Neural progenitor cell (in vitro differentiated cells): Measurements from ENCODE around the gene CINP. TPM values are rescaled to one million over a fixed set of nuclear protein-coding genes. Genes with fewer than 3 reads are reported as not detected.

Source experiments
- DNase-seq: peaks from one replicate; pipeline ENCODE4 v3.0.0-alpha.2; 2016; ENCODE audit warnings: low spot score
- H2AFZ ChIP-seq: fragments of 200-600 bp; sonication (generic); replicated peaks from 2 replicates; pipeline ENCODE4 v1.6.1; 2016; ENCODE audit warnings: antibody characterized with exemption
- H3F3A ChIP-seq: fragments of 200-600 bp; sonication (generic); 2 replicates; pipeline ENCODE4 v1.6.1; 2016; ENCODE audit warnings: antibody characterized with exemption, low read depth
- H3K27ac ChIP-seq: fragments of 200-600 bp; sonication (generic); 2 replicates; pipeline ENCODE4 v1.5.1; 2016; ENCODE audit warnings: mild to moderate bottlenecking
- H3K27me3 ChIP-seq: fragments of 200-600 bp; sonication (generic); 2 replicates; pipeline ENCODE4 v1.6.1; 2016; ENCODE audit warnings: mild to moderate bottlenecking, moderate library complexity
- H3K36me3 ChIP-seq: fragments of 200-600 bp; sonication (generic); 2 replicates; pipeline ENCODE4 v1.5.1; 2016
- H3K4me1 ChIP-seq: fragments of 200-600 bp; sonication (generic); 2 replicates; pipeline ENCODE4 v1.6.1; 2016; ENCODE audit warnings: mixed run types
- H3K4me2 ChIP-seq: fragments of 200-600 bp; sonication (generic); 2 replicates; pipeline ENCODE4 v1.6.1; 2016
- H3K4me3 ChIP-seq: fragments of 200-600 bp; sonication (generic); 2 replicates; pipeline ENCODE4 v1.5.1; 2016
- H3K79me2 ChIP-seq: fragments of 200-600 bp; sonication (generic); 2 replicates; pipeline ENCODE4 v1.6.1; 2016; ENCODE audit warnings: low read depth
- H3K9ac ChIP-seq: fragments of 200-600 bp; sonication (generic); 2 replicates; pipeline ENCODE4 v1.6.1; 2016
- H3K9me3 ChIP-seq: fragments of 200-600 bp; sonication (generic); 2 replicates; pipeline ENCODE4 v1.5.1; 2016; ENCODE audit warnings: low read depth
- H4K20me1 ChIP-seq: fragments of 200-600 bp; sonication (generic); 2 replicates; pipeline ENCODE4 v1.6.1; 2016; ENCODE audit warnings: low read depth
- H3K27ac Mint-ChIP-seq: 3 replicates; pipeline ENCODE4 v1.8.0; 2021; ENCODE audit warnings: mixed read lengths
- H3K27me3 Mint-ChIP-seq: 2 replicates; pipeline ENCODE4 v1.8.0; 2022; ENCODE audit warnings: low read depth, mild to moderate bottlenecking, inconsistent platforms, moderate library complexity, mixed read lengths; ENCODE audit not compliant: insufficient read depth
- H3K36me3 Mint-ChIP-seq: 3 replicates; pipeline ENCODE4 v1.8.0; 2021; ENCODE audit warnings: mixed read lengths
- H3K4me1 Mint-ChIP-seq: 3 replicates; pipeline ENCODE4 v1.8.0; 2021; ENCODE audit warnings: mixed read lengths
- H3K4me3 Mint-ChIP-seq: 3 replicates; pipeline ENCODE4 v1.8.0; 2021; ENCODE audit warnings: mild to moderate bottlenecking, moderate library complexity, mixed read lengths
- H3K9me3 Mint-ChIP-seq: 3 replicates; pipeline ENCODE4 v1.8.0; 2020; ENCODE audit warnings: mixed read lengths
- CTCF ChIP-seq: fragments of 200-600 bp; sonication (generic); IDR thresholded peaks from 2 replicates; pipeline ENCODE4 v1.5.1; 2017; ENCODE audit warnings: antibody characterized with exemption, mild to moderate bottlenecking
- EZH2 ChIP-seq: fragments of 200-600 bp; sonication (generic); IDR thresholded peaks from 2 replicates; pipeline ENCODE4 v1.6.1; 2017; ENCODE audit warnings: antibody characterized with exemption, mild to moderate bottlenecking, moderate library complexity
- EZH2phosphoT487 ChIP-seq: fragments of 200-600 bp; sonication (generic); IDR thresholded peaks from 2 replicates; pipeline ENCODE4 v1.6.1; 2017; ENCODE audit warnings: antibody characterized with exemption
- total RNA-seq: library from RNA; depleted of rRNA; stranded (reverse); fragments of >200 nt; gene quantifications from 2 replicates; pipeline ENCODE4 v1.2.3, GENCODE V29; 2015; ENCODE audit warnings: low replicate concordance

The CINP gene
- total RNA-seq, 1 donor from 2014 or later, result 53.5 TPM

DNA sequence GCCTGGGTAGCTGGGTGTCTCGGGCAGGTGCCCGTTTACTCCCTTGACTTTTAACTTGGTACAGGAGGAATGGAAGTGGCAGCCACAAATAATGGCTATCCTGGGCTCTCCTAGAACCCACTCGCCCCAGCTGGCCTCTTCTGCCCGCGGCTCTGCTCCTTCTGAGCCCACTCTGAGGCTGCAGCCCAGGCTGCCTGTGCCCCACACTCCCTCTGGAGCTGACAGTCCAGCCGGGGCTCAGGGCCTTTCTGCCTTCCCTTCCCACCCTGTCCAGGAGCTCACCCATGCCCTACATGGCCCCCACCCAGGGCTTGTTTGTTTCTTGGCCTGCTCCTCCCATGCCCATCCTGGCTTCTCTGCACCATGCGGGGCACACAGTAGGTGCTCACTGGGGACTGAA, 27.5 kb downstream of the CINP start:
- Histone ChIP-seq H3K9ac (no peak overlapping the region), H2AFZ (no peak overlapping the region), H3K4me2 (no peak overlapping the region), H3K4me1 (no peaks in the 10 kb centered on the region), H3K27ac (no peak overlapping the region), H3K79me2 (no peaks in the 10 kb centered on the region), H3K4me3 (no peak overlapping the region), H4K20me1 (no peaks in the 10 kb centered on the region), H3F3A (no peaks in the 10 kb centered on the region), H3K36me3 (no peaks in the 10 kb centered on the region), H3K27me3 (no peaks in the 10 kb centered on the region), H3K9me3 (no peaks in the 10 kb centered on the region)
- Mint-ChIP-seq H3K4me1 (no peaks in the 10 kb centered on the region), H3K9me3 (no peaks in the 10 kb centered on the region), H3K27ac (no peak overlapping the region), H3K4me3 (no peak overlapping the region), H3K36me3 (peaks cover 23% of the 10 kb centered on the region), H3K27me3 (peaks cover 2% of the 10 kb centered on the region)
- TF ChIP-seq CTCF, result no peak
- TF ChIP-seq EZH2phosphoT487, result no peak
- TF ChIP-seq EZH2, result no peak
- no peak for DNase-seq

- Histone ChIP-seq H3K9me3 (no peaks in the 10 kb centered on the region), H3K36me3 (no peaks in the 10 kb centered on the region), H3K27me3 (no peaks in the 10 kb centered on the region), H3K4me1 (no peaks in the 10 kb centered on the region), H3K9ac (no peak overlapping the region), H3K79me2 (no peaks in the 10 kb centered on the region), H3K4me3 (no peak overlapping the region), H3F3A (no peaks in the 10 kb centered on the region), H3K27ac (no peak overlapping the region), H3K4me2 (no peak overlapping the region), H2AFZ (no peak overlapping the region), H4K20me1 (no peaks in the 10 kb centered on the region)
- Mint-ChIP-seq H3K4me3 (no peak overlapping the region), H3K27ac (no peak overlapping the region), H3K27me3 (no peaks in the 10 kb centered on the region), H3K9me3 (no peaks in the 10 kb centered on the region), H3K36me3 (peaks cover 23% of the 10 kb centered on the region), H3K4me1 (no peaks in the 10 kb centered on the region)
- DNase-seq, result no peak
- TF ChIP-seq CTCF, result no peak
- TF ChIP-seq EZH2phosphoT487, result no peak
- TF ChIP-seq EZH2, result no peak
Measured at GRCh38 chr14:102333795-102334705, 28.6 kb downstream of the CINP start.

DNA sequence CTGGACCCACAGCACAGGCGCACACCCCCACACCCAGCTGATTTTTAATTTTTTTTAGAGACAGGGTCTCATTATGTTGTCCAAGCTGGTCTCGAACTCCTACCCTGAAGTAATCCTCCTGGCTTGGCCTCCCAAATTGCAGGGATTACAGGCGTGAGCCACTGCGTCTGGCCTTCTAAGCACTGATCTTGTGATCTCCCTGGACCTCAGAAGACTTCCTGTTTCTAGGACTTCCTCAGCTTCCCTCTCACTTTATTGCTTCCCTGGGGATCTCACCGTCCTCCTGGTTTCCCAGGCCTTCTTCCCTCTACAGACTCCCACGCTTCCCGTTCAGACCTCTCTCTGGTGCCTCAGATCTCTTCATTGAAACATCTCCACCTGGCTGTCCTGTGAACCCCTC, 29.3 kb downstream of the CINP start:
- Histone ChIP-seq H3K4me2 (no peak overlapping the region), H3K27ac (no peak overlapping the region), H4K20me1 (no peaks in the 10 kb centered on the region), H3F3A (no peaks in the 10 kb centered on the region), H3K4me1 (no peaks in the 10 kb centered on the region), H3K9ac (no peak overlapping the region), H2AFZ (no peak overlapping the region), H3K36me3 (no peaks in the 10 kb centered on the region), H3K79me2 (no peaks in the 10 kb centered on the region), H3K4me3 (no peak overlapping the region), H3K9me3 (no peaks in the 10 kb centered on the region), H3K27me3 (no peaks in the 10 kb centered on the region)
- H3K4me1 Mint-ChIP-seq, result no peaks in the 10 kb centered on the region
- TF ChIP-seq CTCF (no peak), EZH2phosphoT487 (no peak), EZH2 (no peak)
- DNase-seq, result no peak
- no peak overlapping the region for H3K27ac Mint-ChIP-seq
- H3K27me3 Mint-ChIP-seq, result no peaks in the 10 kb centered on the region
- H3K36me3 Mint-ChIP-seq, result peaks cover 18% of the 10 kb centered on the region
- no peak overlapping the region for H3K4me3 Mint-ChIP-seq
- no peaks in the 10 kb centered on the region for H3K9me3 Mint-ChIP-seq
